Esophagus squamous epithelium (tissue), 4 donors: ENCODE results near the gene SDR42E1.

Experiments
- CTCF ChIP-seq, 6 experiments: fragments of 450-650 bp in 4 of 6; fragments of 200-600 bp in 2 of 6; sonication (generic) in 2 of 6; IDR thresholded peaks; one replicate each; pipeline ENCODE4 v1.5.1; 2016 to 2019; ENCODE audit warnings: antibody characterized with exemption in 6 of 6, mild to moderate bottlenecking in 4 of 6, moderate library complexity in 4 of 6
- POLR2A ChIP-seq, 4 donors: fragments of 450-650 bp; IDR thresholded peaks; one replicate each; pipeline ENCODE4 v1.6.1; 2017; ENCODE audit warnings: antibody characterized with exemption in 4 of 4, mild to moderate bottlenecking in 4 of 4, moderate library complexity in 3 of 4

DNA sequence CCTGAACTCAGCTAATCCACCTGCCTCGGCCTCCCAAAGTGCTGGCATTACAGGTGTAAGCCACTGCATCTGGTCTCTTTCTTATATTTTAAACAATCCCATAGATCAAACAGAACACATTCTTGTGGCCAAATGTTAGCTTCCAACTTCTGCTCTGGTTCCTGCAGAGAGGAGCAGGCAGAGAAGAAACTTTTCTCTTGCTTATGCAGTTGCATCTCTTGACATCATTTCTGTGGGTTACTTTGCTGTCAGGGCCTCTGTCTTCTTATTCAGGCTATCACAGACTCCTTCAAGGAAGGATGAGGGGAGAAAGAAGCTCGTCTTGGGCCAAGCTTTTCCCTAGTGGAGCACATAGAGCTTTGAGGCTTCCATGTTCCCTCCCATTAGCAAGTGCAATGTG lies 31.6 kb upstream of the SDR42E1 start:
- TF ChIP-seq CTCF (IDR thresholded peaks at IDR 0.05) (no peak), POLR2A (IDR thresholded peaks at IDR 0.05) (no peak)
